Suprapubic skin (tissue), 4 donors: ENCODE measurements around the gene DNAH8. TPM values are rescaled to one million over a fixed set of nuclear protein-coding genes. Genes with fewer than 3 reads are reported as not detected.

Experiments
- DNase-seq, 2 donors: peaks; one replicate each; pipeline ENCODE4 v3.0.0-alpha.2; 2019; ENCODE audit warnings: low spot score in 2 of 2
- H3K27ac ChIP-seq: fragments of 200-600 bp; sonication (generic); one replicate; pipeline ENCODE4 v1.5.1; 2019
- H3K27me3 ChIP-seq: fragments of 200-600 bp; sonication (generic); one replicate; pipeline ENCODE4 v1.5.1; 2019
- H3K36me3 ChIP-seq: fragments of 200-600 bp; sonication (generic); one replicate; pipeline ENCODE4 v1.5.1; 2019
- H3K4me1 ChIP-seq: fragments of 200-600 bp; sonication (generic); one replicate; pipeline ENCODE4 v1.5.1; 2019
- H3K4me3 ChIP-seq: fragments of 200-600 bp; sonication (generic); one replicate; pipeline ENCODE4 v1.5.1; 2019; ENCODE audit warnings: mild to moderate bottlenecking
- H3K9me3 ChIP-seq: fragments of 200-600 bp; sonication (generic); one replicate; pipeline ENCODE4 v1.5.1; 2019
- EP300 ChIP-seq: sonication (generic); formaldehyde crosslinking; IDR thresholded peaks from one replicate; pipeline ENCODE4 v1.6.1; 2017; ENCODE audit warnings: antibody characterized with exemption
- POLR2A ChIP-seq, 2 donors: fragments of 450-650 bp; IDR thresholded peaks; one replicate each; pipeline ENCODE4 v1.6.1; 2017; ENCODE audit warnings: antibody characterized with exemption in 2 of 2, mild to moderate bottlenecking in 2 of 2, moderate library complexity in 2 of 2
- POLR2AphosphoS5 ChIP-seq, 3 donors: sonication (generic); formaldehyde crosslinking; IDR thresholded peaks; one replicate each; pipeline ENCODE4 v1.6.1; 2017; ENCODE audit warnings: antibody characterized with exemption in 3 of 3
- WGBS: methylation state at CpG from one replicate; pipeline ENCODE4 v1.1.5; 2018; 5-methylcytosine and 5-hydroxymethylcytosine counted together
- total RNA-seq, 4 donors: library from RNA; depleted of rRNA; stranded (reverse); fragments of >200 nt; gene quantifications; one replicate each; pipeline ENCODE4 v1.1.0, GENCODE V29; 2016
- TF ChIP-seq, protein P1 (sequence below), 2 donors: fragments of 200-600 bp in 1 of 2; fragments of 450-650 bp in 1 of 2; sonication (generic) in 1 of 2; IDR thresholded peaks; one replicate each; pipeline ENCODE4 v1.5.1; 2016 to 2019; ENCODE audit warnings: antibody characterized with exemption in 2 of 2, mild to moderate bottlenecking in 1 of 2, moderate library complexity in 1 of 2

The DNAH8 gene
- total RNA-seq, 4 donors from 2014 or later, result 0.04 to 0.23 (median 0.08) TPM; not detected in 1

GRCh38 chr6:38806833-38807232 is 91.7 kb downstream of the DNAH8 start:
- Histone ChIP-seq H3K4me3 (no peak overlapping the region), H3K9me3 (no peaks in the 10 kb centered on the region), H3K27me3 (peaks cover 17% of the 10 kb centered on the region), H3K4me1 (no peaks in the 10 kb centered on the region), H3K36me3 (no peaks in the 10 kb centered on the region), H3K27ac (no peak overlapping the region)
- DNase-seq, result no peak
- 91% methylated on average over 3 of the region's 3 CpGs for WGBS
- TF ChIP-seq POLR2A (IDR thresholded peaks at IDR 0.05) (no peak), EP300 (no peak), POLR2AphosphoS5 (IDR thresholded peaks at IDR 0.05) (no peak)
- TF ChIP-seq, protein P1, sequence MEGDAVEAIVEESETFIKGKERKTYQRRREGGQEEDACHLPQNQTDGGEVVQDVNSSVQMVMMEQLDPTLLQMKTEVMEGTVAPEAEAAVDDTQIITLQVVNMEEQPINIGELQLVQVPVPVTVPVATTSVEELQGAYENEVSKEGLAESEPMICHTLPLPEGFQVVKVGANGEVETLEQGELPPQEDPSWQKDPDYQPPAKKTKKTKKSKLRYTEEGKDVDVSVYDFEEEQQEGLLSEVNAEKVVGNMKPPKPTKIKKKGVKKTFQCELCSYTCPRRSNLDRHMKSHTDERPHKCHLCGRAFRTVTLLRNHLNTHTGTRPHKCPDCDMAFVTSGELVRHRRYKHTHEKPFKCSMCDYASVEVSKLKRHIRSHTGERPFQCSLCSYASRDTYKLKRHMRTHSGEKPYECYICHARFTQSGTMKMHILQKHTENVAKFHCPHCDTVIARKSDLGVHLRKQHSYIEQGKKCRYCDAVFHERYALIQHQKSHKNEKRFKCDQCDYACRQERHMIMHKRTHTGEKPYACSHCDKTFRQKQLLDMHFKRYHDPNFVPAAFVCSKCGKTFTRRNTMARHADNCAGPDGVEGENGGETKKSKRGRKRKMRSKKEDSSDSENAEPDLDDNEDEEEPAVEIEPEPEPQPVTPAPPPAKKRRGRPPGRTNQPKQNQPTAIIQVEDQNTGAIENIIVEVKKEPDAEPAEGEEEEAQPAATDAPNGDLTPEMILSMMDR (IDR thresholded peaks at IDR 0.05), result no peak

DNA sequence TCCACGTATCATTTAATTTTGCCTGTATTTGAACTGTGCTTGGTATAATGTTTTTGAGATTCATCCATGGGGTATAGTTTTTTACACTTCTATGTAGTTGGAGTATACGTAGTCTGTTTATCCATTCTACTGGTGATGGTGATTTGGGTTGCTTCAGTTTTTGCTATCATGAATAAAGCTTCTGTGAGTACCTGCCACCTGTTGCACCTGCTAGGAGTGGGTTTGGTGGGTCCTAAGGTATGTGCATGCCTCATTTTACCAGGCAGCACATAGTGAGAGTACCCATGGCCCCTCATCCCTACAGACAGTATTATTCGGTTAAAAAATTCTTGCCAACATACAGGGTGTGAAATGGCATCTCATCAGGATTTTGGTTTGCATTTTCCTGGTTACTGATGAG is 92.9 kb downstream of the DNAH8 start:
- no peaks in the 10 kb centered on the region for H3K9me3 ChIP-seq
- no peak for TF ChIP-seq EP300
- TF ChIP-seq, protein P1 (IDR thresholded peaks at IDR 0.05), result no peak
- TF ChIP-seq POLR2A (IDR thresholded peaks at IDR 0.05), result no peak
- no peak for TF ChIP-seq POLR2AphosphoS5 (IDR thresholded peaks at IDR 0.05)
- H3K27ac ChIP-seq, result no peak overlapping the region
- 77% methylated on average over 3 of the region's 3 CpGs for WGBS
- no peaks in the 10 kb centered on the region for H3K36me3 ChIP-seq
- no peak for DNase-seq
- peaks cover 21% of the 10 kb centered on the region for H3K27me3 ChIP-seq
- H3K4me1 ChIP-seq, result no peaks in the 10 kb centered on the region
- H3K4me3 ChIP-seq, result no peak overlapping the region

GRCh38 chr6:38813041-38813823 is 98.1 kb downstream of the DNAH8 start:
- no peak overlapping the region for H3K27ac ChIP-seq
- no peaks in the 10 kb centered on the region for H3K9me3 ChIP-seq
- TF ChIP-seq POLR2A (IDR thresholded peaks at IDR 0.05), result no peak
- TF ChIP-seq POLR2AphosphoS5 (IDR thresholded peaks at IDR 0.05), result no peak
- no peak for TF ChIP-seq EP300
- TF ChIP-seq, protein P1 (IDR thresholded peaks at IDR 0.05), result no peak
- H3K27me3 ChIP-seq, result peaks cover 23% of the 10 kb centered on the region
- H3K4me1 ChIP-seq, result no peaks in the 10 kb centered on the region
- no peak overlapping the region for H3K4me3 ChIP-seq
- H3K36me3 ChIP-seq, result no peaks in the 10 kb centered on the region
- DNase-seq, result no peak
- 61% methylated on average over 5 of the region's 5 CpGs for WGBS

- no peak for DNase-seq
- Histone ChIP-seq H3K36me3 (no peaks in the 10 kb centered on the region), H3K27me3 (peaks cover 29% of the 10 kb centered on the region), H3K9me3 (no peaks in the 10 kb centered on the region), H3K4me1 (no peaks in the 10 kb centered on the region), H3K4me3 (no peak overlapping the region), H3K27ac (no peak overlapping the region)
- 69% methylated on average over 5 of the region's 5 CpGs for WGBS
- TF ChIP-seq POLR2AphosphoS5 (IDR thresholded peaks at IDR 0.05) (no peak), POLR2A (IDR thresholded peaks at IDR 0.05) (no peak), EP300 (no peak)
- TF ChIP-seq, protein P1 (IDR thresholded peaks at IDR 0.05), result no peak
These were observed 99.7 kb downstream of the DNAH8 start for GRCh38 chr6:38814761-38815160.

DNA sequence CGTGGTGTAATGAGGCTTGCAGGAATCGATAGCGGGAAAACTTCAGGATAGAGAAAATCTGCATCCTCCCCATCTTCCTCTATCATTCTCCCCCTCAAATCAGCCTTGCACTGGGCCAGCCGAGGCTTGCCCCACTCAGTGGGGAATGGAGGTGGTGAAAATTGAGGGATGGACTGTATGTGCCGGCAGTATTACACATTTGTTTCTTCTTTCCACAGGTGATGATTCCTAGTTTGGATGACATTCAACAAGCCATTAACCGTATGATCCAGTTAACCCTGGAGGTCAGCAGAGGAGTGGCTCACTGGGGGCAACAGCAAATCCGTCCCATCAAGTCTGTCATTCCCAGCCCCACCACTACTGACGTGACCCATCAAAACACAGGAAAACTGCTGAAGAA is 100.1 kb downstream of the DNAH8 start:
- Histone ChIP-seq H3K9me3 (no peaks in the 10 kb centered on the region), H3K4me1 (no peaks in the 10 kb centered on the region), H3K36me3 (no peaks in the 10 kb centered on the region), H3K4me3 (no peak overlapping the region), H3K27me3 (peaks cover 32% of the 10 kb centered on the region), H3K27ac (no peak overlapping the region)
- TF ChIP-seq POLR2A (IDR thresholded peaks at IDR 0.05) (no peak), POLR2AphosphoS5 (IDR thresholded peaks at IDR 0.05) (no peak), EP300 (no peak)
- TF ChIP-seq, protein P1 (IDR thresholded peaks at IDR 0.05), result no peak
- WGBS, result 71% methylated on average over 8 of the region's 8 CpGs
- no peak for DNase-seq
